HL-60 (cell line): Measurements from ENCODE around the gene HBM.

ENCODE experiments used
- GABPA ChIP-seq: IDR thresholded peaks from 2 replicates; pipeline ENCODE4 v1.6.1; 2012; ENCODE audit warnings: low read depth
- POLR2AphosphoS5 ChIP-seq: IDR thresholded peaks from 2 replicates; pipeline ENCODE4 v1.6.1; 2012; ENCODE audit warnings: low read depth
- SPI1 ChIP-seq: IDR thresholded peaks from 2 replicates; pipeline ENCODE4 v1.6.1; 2012; ENCODE audit warnings: low read depth, mild to moderate bottlenecking, borderline replicate concordance
- TF ChIP-seq, protein P1 (sequence below): IDR thresholded peaks from one replicate; pipeline ENCODE4 v1.5.1; 2011; ENCODE audit warnings: low read length, control low read depth, inconsistent platforms; ENCODE audit not compliant: insufficient read depth
- TF ChIP-seq, protein P2 (sequence below): IDR thresholded peaks from 2 replicates; pipeline ENCODE4 v1.6.1; 2012; ENCODE audit warnings: low read depth; ENCODE audit not compliant: insufficient replicate concordance

DNA sequence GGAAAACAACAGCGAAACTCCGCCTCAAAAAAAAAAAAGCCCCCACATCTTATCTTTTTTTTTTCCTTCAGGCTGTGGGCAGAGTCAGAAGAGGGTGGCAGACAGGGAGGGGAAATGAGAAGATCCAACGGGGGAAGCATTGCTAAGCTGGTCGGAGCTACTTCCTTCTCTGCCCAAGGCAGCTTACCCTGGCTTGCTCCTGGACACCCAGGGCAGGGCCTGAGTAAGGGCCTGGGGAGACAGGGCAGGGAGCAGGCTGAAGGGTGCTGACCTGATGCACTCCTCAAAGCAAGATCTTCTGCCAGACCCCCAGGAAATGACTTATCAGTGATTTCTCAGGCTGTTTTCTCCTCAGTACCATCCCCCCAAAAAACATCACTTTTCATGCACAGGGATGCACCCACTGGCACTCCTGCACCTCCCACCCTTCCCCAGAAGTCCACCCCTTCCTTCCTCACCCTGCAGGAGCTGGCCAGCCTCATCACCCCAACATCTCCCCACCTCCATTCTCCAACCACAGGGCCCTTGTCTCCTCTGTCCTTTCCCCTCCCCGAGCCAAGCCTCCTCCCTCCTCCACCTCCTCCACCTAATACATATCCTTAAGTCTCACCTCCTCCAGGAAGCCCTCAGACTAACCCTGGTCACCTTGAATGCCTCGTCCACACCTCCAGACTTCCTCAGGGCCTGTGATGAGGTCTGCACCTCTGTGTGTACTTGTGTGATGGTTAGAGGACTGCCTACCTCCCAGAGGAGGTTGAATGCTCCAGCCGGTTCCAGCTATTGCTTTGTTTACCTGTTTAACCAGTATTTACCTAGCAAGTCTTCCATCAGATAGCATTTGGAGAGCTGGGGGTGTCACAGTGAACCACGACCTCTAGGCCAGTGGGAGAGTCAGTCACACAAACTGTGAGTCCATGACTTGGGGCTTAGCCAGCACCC, 9.5 kb downstream of the HBM start:
- TF ChIP-seq, protein P1, sequence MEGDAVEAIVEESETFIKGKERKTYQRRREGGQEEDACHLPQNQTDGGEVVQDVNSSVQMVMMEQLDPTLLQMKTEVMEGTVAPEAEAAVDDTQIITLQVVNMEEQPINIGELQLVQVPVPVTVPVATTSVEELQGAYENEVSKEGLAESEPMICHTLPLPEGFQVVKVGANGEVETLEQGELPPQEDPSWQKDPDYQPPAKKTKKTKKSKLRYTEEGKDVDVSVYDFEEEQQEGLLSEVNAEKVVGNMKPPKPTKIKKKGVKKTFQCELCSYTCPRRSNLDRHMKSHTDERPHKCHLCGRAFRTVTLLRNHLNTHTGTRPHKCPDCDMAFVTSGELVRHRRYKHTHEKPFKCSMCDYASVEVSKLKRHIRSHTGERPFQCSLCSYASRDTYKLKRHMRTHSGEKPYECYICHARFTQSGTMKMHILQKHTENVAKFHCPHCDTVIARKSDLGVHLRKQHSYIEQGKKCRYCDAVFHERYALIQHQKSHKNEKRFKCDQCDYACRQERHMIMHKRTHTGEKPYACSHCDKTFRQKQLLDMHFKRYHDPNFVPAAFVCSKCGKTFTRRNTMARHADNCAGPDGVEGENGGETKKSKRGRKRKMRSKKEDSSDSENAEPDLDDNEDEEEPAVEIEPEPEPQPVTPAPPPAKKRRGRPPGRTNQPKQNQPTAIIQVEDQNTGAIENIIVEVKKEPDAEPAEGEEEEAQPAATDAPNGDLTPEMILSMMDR: no peak
- TF ChIP-seq POLR2AphosphoS5 (no peak), GABPA (no peak), SPI1 (no peak)
- TF ChIP-seq, protein P2, sequence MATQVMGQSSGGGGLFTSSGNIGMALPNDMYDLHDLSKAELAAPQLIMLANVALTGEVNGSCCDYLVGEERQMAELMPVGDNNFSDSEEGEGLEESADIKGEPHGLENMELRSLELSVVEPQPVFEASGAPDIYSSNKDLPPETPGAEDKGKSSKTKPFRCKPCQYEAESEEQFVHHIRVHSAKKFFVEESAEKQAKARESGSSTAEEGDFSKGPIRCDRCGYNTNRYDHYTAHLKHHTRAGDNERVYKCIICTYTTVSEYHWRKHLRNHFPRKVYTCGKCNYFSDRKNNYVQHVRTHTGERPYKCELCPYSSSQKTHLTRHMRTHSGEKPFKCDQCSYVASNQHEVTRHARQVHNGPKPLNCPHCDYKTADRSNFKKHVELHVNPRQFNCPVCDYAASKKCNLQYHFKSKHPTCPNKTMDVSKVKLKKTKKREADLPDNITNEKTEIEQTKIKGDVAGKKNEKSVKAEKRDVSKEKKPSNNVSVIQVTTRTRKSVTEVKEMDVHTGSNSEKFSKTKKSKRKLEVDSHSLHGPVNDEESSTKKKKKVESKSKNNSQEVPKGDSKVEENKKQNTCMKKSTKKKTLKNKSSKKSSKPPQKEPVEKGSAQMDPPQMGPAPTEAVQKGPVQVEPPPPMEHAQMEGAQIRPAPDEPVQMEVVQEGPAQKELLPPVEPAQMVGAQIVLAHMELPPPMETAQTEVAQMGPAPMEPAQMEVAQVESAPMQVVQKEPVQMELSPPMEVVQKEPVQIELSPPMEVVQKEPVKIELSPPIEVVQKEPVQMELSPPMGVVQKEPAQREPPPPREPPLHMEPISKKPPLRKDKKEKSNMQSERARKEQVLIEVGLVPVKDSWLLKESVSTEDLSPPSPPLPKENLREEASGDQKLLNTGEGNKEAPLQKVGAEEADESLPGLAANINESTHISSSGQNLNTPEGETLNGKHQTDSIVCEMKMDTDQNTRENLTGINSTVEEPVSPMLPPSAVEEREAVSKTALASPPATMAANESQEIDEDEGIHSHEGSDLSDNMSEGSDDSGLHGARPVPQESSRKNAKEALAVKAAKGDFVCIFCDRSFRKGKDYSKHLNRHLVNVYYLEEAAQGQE: no peak
